Activated naive CD8-positive, alpha-beta T cell treated with anti-CD3 and anti-CD28 coated beads, Interleukin-2, amount 50 U/mL, for 24 hours (primary cell): Measurements from ENCODE around the gene HHATL.

Source experiments
- ATAC-seq: fragments of 150-1000 bp; cut with Tn5 transposase; one replicate; pipeline ENCODE4 v1.10.0; 2021
- DNase-seq: peaks from one replicate; pipeline ENCODE4 v3.0.0; 2021
- H3K27ac Mint-ChIP-seq: one replicate; pipeline ENCODE4 v1.8.0; 2021; ENCODE audit warnings: mild to moderate bottlenecking, mixed read lengths
- H3K27me3 Mint-ChIP-seq: one replicate; pipeline ENCODE4 v1.8.0; 2021; ENCODE audit warnings: mixed read lengths
- H3K36me3 Mint-ChIP-seq: one replicate; pipeline ENCODE4 v1.8.0; 2021; ENCODE audit warnings: low read depth, mixed read lengths
- H3K4me1 Mint-ChIP-seq: one replicate; pipeline ENCODE4 v1.8.0; 2021; ENCODE audit warnings: mixed read lengths
- H3K4me3 Mint-ChIP-seq: one replicate; pipeline ENCODE4 v1.8.0; 2021; ENCODE audit warnings: mild to moderate bottlenecking, moderate library complexity, mixed read lengths
- H3K9me3 Mint-ChIP-seq: one replicate; pipeline ENCODE4 v1.8.0; 2021; ENCODE audit warnings: mixed read lengths

Gene HHATL

DNA sequence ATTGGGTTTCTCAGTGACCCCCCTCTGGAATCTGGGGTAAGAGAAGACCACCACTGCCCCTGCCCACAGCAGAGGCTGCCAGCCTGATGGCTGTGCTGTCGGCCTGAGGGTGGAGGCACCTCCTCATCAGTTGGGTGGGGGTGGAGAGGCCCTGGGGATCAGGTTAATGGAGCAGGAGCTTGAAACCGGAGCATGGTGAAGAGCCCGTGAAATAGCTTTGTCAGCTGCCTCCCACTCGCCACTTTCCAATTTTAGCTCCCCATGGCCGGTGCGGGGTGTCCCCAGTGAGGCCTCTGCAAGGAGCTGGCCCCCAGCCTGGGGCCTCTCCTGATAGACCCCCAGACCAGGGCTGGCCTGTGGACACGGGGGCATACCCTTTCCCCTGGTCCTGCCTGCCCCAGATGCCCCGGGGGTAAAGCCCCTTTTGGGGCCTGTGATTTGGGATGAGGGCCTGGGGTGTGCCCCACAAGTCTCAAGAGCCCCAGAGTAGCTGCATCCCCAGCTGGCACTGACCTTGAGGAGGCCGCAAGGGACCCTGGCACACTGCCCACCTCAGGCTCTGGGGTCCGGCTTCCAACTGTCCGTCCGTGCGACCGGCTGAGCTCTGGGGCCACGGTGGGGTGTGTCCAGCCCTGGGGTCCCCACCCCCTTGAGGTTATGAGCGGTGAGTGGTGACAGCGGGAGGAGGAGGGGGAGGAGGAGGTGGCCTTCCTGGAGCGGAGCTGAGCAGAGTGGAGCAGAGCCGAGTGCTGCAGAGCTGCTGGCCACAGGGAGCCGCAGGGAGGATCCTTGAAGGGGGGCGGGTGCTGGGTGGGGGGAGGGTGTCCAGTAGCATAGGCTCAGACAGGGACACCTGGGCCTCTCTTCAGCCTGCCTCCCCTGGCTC, at the start of gene HHATL:
TSS of gene HHATL (minus strand) at position 733 of the 886 bp plus-strand sequence. CDS start 1,972 bp downstream, outside the sequence.
- Mint-ChIP-seq H3K27me3 (peaks cover 5% of the 10 kb centered on the region), H3K27ac (no peak within 1 kb of the TSS), H3K36me3 (no peaks in the 10 kb centered on the region), H3K9me3 (no peaks in the 10 kb centered on the region), H3K4me1 (peaks cover 2% of the 10 kb centered on the region), H3K4me3 (no peak within 1 kb of the TSS)
- ATAC-seq (no peak), DNase-seq (no peak)

DNA sequence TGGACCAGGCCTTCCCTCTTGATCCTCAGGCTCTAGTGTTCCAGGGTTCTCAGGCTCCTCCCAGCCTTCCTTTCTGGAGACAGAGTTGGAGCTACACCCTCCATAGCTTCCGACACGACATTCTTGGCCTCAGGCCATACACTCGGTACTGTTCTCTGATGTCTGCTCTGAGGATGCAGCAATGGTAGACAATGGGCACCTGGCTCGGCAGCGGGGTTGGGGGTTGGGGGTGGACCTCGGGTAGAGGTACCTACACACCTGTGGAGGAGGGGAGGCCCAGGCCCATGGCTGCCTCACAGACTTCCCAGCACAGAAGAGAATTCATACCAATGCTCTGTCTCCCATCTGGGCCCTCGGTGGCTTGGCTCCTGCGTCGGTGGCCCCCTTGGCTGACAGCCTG, 49.0 kb upstream of the HHATL start:
- no peak for DNase-seq
- no peaks in the 10 kb centered on the region for H3K9me3 Mint-ChIP-seq
- no peak for ATAC-seq
- no peak overlapping the region for H3K27ac Mint-ChIP-seq
- no peak overlapping the region for H3K4me3 Mint-ChIP-seq
- peaks cover 13% of the 10 kb centered on the region for H3K4me1 Mint-ChIP-seq
- no peaks in the 10 kb centered on the region for H3K27me3 Mint-ChIP-seq
- no peaks in the 10 kb centered on the region for H3K36me3 Mint-ChIP-seq

DNA sequence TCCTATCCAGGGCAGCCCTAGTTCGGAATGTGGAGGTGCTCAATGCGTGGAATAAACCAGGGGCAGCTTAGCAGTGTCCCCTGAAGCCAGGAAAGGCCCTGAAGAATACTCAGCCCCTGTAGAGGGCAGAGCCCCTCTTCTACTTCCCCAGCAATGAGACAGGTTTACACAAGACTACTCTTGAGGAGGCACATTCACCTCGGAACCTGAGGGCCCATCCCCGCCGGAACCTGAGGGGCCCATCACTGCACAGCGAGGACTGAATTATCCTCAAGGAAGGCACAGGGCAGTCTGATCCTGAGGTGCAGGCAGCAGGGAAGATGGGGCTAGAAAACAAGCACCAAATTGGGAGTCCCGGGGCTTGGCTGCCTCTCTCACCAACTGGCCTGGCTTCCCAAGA, 48.2 kb upstream of the HHATL start:
- Mint-ChIP-seq H3K27ac (no peak overlapping the region), H3K27me3 (no peaks in the 10 kb centered on the region), H3K4me3 (no peak overlapping the region), H3K4me1 (peaks cover 13% of the 10 kb centered on the region), H3K36me3 (no peaks in the 10 kb centered on the region), H3K9me3 (no peaks in the 10 kb centered on the region)
- ATAC-seq (no peak), DNase-seq (no peak)

DNA sequence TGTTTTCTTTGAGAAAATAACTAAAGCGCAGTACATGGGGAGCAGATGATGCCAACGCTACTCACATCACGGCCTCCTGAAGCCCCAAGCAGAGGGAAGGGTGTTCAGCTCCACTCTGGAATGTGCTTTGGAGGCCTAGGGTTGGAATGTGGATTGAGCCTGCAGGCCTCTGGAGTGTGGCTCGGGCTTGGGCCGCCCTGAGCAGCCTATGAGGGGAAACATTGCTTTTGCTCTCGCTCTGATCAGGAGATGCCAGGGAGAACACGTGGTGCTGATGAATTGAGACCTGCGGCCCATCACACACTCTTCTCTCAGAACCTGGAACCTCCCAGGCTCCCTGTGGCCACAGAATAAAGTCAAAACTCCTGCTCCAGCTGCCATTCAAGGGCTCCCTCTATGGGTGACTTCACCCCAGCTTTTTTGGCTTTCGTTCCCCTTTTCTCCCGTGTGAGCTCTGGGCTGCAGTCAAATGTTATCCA, 47.2 kb upstream of the HHATL start:
- Mint-ChIP-seq H3K4me1 (peaks cover 13% of the 10 kb centered on the region), H3K27ac (no peak overlapping the region), H3K4me3 (no peak overlapping the region), H3K27me3 (no peaks in the 10 kb centered on the region), H3K36me3 (no peaks in the 10 kb centered on the region), H3K9me3 (no peaks in the 10 kb centered on the region)
- ATAC-seq (no peak), DNase-seq (no peak)

DNA sequence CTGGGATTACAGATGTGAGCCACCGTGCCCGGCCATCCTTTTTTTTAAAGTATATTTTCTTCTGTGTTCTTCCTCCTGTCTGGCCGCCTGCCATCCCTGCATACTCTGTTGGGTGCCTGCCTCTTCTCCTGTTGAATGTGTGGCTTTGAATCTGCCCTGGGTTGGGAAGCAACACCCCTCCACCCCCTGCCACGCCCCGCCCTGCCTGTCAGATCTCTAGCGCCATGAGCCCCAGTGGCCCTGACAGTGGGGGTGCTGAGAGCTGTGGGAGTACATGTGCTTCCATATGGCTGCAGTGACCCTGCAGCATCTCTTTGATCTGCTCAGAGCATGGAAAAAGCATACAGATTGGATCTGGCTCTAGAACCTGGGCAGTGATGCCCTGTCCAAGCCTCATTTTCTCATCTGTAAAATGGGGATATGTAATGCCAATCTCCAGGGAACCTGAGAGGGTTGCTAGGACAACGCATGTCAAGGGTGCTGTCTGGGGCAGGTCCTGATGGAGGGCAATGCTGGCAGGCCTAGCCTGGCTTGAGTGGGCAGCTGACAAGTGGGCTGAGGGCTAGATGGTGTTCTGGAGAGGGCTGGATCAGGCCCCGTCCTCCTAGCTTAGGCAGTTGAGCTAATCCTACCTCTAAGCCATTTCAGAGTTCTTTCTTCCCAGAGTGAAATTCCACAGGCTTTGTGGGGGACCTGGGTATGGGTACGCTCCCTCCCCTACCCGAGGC, 46.6 kb upstream of the HHATL start:
- H3K27ac Mint-ChIP-seq: no peak overlapping the region
- peaks cover 13% of the 10 kb centered on the region for H3K4me1 Mint-ChIP-seq
- H3K4me3 Mint-ChIP-seq: no peak overlapping the region
- no peaks in the 10 kb centered on the region for H3K36me3 Mint-ChIP-seq
- DNase-seq (no peak), ATAC-seq (no peak)
- H3K27me3 Mint-ChIP-seq: no peaks in the 10 kb centered on the region
- H3K9me3 Mint-ChIP-seq: no peaks in the 10 kb centered on the region

GRCh38 chr3:42747581-42747980, 45.0 kb upstream of the HHATL start:
- Mint-ChIP-seq H3K4me1 (peaks cover 13% of the 10 kb centered on the region), H3K36me3 (no peaks in the 10 kb centered on the region), H3K27me3 (no peaks in the 10 kb centered on the region), H3K27ac (no peak overlapping the region), H3K9me3 (no peaks in the 10 kb centered on the region), H3K4me3 (no peak overlapping the region)
- DNase-seq (no peak), ATAC-seq (no peak)

DNA sequence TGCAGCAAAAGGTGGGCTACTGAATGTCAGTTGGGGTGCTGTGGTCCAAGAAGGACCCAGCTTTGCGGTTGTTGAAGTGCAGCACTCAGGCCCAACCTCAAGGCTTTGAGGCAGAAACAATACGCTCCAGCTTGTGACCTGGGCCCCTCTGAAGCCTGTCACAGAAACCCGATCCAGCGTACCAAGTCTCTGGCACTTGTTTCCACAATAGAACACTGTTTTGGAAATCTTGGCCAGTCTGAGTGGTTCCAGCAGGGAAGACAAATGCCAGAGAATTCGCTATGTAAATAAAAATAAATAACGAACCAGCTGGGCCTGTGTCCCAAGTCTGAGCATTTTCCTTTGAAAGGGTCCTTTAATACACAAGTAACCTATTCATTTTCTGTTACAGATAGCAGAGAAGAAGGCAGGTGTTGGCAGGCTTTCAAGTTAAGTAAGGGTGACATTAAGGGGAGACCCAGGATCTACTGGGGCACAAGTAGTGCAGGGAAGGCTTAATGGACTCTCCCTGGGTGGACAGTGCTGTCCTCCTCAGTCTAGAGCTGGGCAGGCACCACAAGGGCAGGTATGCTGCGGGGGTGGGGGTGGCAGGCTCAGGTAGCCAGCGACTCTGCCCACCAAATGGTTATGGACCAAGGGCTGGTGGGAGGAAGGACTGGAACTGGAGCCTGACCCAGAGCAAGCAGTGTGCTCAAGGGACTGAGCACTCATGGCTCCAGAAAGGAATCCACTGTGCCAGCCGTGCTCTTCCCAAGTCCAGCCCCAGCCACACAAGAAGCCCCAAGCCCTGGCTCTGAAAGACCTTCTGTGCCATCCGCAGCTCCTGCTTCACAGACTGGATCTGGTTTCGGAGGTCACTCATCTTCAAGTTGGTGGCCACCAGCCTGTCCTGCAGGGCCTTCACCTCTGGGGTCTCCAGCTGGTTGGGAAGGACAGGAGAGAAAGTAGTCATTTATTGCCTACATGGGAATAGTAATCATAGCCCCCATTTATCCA, 44.2 kb upstream of the HHATL start:
- H3K27me3 Mint-ChIP-seq: no peaks in the 10 kb centered on the region
- H3K4me1 Mint-ChIP-seq: peaks cover 13% of the 10 kb centered on the region
- H3K36me3 Mint-ChIP-seq: no peaks in the 10 kb centered on the region
- H3K27ac Mint-ChIP-seq: no peak overlapping the region
- H3K9me3 Mint-ChIP-seq: no peaks in the 10 kb centered on the region
- no peak for ATAC-seq
- H3K4me3 Mint-ChIP-seq: no peak overlapping the region
- no peak for DNase-seq

- Mint-ChIP-seq H3K4me1 (peaks cover 13% of the 10 kb centered on the region), H3K27ac (no peak overlapping the region), H3K4me3 (no peak overlapping the region), H3K27me3 (no peaks in the 10 kb centered on the region), H3K9me3 (no peaks in the 10 kb centered on the region), H3K36me3 (no peaks in the 10 kb centered on the region)
- DNase-seq: no peak
- ATAC-seq: no peak
These were observed 43.3 kb upstream of the HHATL start for GRCh38 chr3:42745776-42746454.

- H3K4me1 Mint-ChIP-seq: peaks cover 13% of the 10 kb centered on the region
- H3K27me3 Mint-ChIP-seq: no peaks in the 10 kb centered on the region
- ATAC-seq (no peak), DNase-seq (no peak)
- H3K36me3 Mint-ChIP-seq: no peaks in the 10 kb centered on the region
- no peaks in the 10 kb centered on the region for H3K9me3 Mint-ChIP-seq
- no peak overlapping the region for H3K27ac Mint-ChIP-seq
- H3K4me3 Mint-ChIP-seq: no peak overlapping the region
These were observed 42.7 kb upstream of the HHATL start for GRCh38 chr3:42745291-42745745.

GRCh38 chr3:42743204-42743995, 40.8 kb upstream of the HHATL start:
- ATAC-seq (no peak), DNase-seq (no peak)
- Mint-ChIP-seq H3K9me3 (no peaks in the 10 kb centered on the region), H3K27me3 (no peaks in the 10 kb centered on the region), H3K27ac (no peak overlapping the region), H3K4me3 (no peak overlapping the region), H3K36me3 (no peaks in the 10 kb centered on the region), H3K4me1 (peaks cover 11% of the 10 kb centered on the region)

DNA sequence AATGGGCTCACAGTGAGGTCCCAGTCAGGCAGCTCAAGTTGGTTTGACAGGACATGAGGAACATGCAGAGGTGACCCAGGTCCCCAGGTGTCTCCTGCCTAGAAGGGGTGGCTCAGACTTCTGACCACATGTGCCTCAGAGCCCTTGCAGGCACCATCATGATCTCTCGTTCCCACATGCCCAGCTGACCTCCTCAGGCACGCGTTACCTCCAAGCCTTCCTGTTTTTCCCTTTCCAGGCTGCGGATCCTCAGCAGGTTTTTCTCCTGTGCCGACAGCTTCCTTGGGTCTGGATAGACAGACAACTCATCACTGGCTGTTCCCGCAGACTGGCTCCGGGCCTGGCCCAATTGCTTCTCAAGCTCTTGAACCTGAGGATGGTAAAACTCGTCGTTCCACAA, 40.1 kb upstream of the HHATL start:
- no peak for DNase-seq
- peaks cover 6% of the 10 kb centered on the region for H3K4me1 Mint-ChIP-seq
- no peaks in the 10 kb centered on the region for H3K36me3 Mint-ChIP-seq
- no peak for ATAC-seq
- no peak overlapping the region for H3K4me3 Mint-ChIP-seq
- no peak overlapping the region for H3K27ac Mint-ChIP-seq
- H3K27me3 Mint-ChIP-seq: no peaks in the 10 kb centered on the region
- H3K9me3 Mint-ChIP-seq: no peaks in the 10 kb centered on the region

- no peak for ATAC-seq
- DNase-seq: no peak
- Mint-ChIP-seq H3K27me3 (no peaks in the 10 kb centered on the region), H3K4me1 (peaks cover 2% of the 10 kb centered on the region), H3K9me3 (no peaks in the 10 kb centered on the region), H3K4me3 (no peak overlapping the region), H3K27ac (no peak overlapping the region), H3K36me3 (no peaks in the 10 kb centered on the region)
These were observed 39.7 kb upstream of the HHATL start for GRCh38 chr3:42742259-42742658.

GRCh38 chr3:42741796-42742195, 39.2 kb upstream of the HHATL start:
- H3K36me3 Mint-ChIP-seq: no peaks in the 10 kb centered on the region
- ATAC-seq (no peak), DNase-seq (no peak)
- no peak overlapping the region for H3K4me3 Mint-ChIP-seq
- no peak overlapping the region for H3K27ac Mint-ChIP-seq
- H3K9me3 Mint-ChIP-seq: no peaks in the 10 kb centered on the region
- no peaks in the 10 kb centered on the region for H3K27me3 Mint-ChIP-seq
- H3K4me1 Mint-ChIP-seq: no peaks in the 10 kb centered on the region
